GDM1 (cell line): ENCODE data around the gene RAD23A.
"Not testable (repeated sequence)": the region's sequence is repeated elsewhere in the genome, so short reads cannot be mapped to it uniquely, and the experiment has no call there.

ENCODE experiments used
- DNase-seq: peaks from one replicate; lab custom pipeline; 2025; lab: John Stamatoyannopoulos, UW

RAD23A gene

DNA sequence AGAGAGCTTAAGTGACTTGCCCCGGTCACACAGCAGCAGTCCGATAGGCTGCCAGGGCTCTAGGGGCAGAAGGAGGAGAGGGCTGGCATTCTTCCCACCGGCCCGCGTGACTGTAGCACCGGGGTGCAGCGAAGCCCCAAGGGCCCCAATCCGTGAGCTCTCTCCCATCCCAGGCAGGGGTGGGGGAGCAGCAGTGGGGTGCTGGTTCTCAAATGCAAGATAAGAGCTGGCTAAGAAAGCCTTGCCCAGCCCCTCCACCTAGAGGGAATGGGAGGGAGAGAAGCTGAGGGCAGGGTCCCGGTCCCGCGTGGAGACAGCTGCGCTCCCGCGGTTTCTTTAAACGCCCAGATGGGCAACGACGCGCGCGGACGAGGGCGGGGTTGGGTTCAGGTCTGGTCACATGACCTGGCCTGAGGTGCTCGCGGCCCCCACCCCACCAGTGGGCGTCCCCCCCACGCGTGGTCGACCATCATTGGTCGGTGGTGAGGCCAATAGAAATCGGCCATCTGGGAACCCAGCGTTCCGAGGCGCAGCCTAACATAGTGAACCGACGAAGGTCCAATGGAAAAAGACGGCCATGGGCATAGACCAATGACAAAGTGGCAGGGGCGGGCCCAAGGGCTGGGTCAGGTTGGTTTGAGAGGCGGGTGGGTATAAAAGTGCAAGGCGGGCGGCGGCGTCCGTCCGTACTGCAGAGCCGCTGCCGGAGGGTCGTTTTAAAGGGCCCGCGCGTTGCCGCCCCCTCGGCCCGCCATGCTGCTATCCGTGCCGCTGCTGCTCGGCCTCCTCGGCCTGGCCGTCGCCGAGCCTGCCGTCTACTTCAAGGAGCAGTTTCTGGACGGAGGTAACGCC is 7.5 kb upstream of the RAD23A start, which contains the start of gene CALR:
CALR (plus strand) TSS at position 683 of the 852 bp plus-strand sequence; CDS start at position 754, 71 bp downstream.
- DNase-seq, result peak; percentile 99

GRCh38 chr19:12938779-12939601 is 6.7 kb upstream of the RAD23A start:
- no peak for DNase-seq

GRCh38 chr19:12939975-12940423 is 5.7 kb upstream of the RAD23A start:
- no peak for DNase-seq

GRCh38 chr19:12940897-12941296 is 4.8 kb upstream of the RAD23A start:
- DNase-seq, result no peak

- no peak for DNase-seq
Measured at GRCh38 chr19:12943437-12944044, 2.1 kb upstream of the RAD23A start.

- DNase-seq, result no peak
Measured at GRCh38 chr19:12944104-12944674, 1.5 kb upstream of the RAD23A start.

DNA sequence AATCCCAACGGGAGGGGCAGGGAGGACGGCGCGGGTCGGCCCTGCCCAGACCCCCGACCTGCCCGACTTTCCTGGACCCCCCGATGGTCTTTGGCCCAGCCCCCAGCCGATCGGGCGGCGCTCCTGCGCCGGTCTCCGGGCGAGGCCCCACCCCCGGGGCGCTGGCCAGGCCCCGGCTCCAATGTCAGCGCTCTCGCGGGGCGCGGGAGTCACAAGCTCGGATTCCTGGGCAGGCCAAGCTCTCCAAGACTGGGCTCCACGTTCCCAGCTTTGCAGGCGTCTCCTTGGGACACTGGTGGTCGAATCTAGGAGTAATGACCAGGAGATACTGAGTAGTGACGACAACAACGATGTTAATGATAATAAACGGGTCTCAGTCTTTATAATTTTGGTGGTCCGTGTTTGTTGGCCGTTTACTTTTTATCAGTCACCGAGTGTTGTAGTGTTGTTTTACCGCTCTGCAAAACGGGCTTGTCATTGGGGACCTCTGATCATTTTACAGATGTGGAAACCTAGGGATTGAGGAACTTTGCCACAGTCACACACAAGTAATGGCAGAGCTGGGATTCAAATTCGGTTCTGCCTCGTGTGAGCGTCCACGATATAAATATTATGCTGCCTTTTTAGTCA is 545 bp downstream of the RAD23A start:
- DNase-seq, result no peak

- no peak for DNase-seq
Measured at GRCh38 chr19:12946731-12947496, 1.3 kb downstream of the RAD23A start.

GRCh38 chr19:12947702-12948611 is 2.3 kb downstream of the RAD23A start:
- DNase-seq, result no peak

DNA sequence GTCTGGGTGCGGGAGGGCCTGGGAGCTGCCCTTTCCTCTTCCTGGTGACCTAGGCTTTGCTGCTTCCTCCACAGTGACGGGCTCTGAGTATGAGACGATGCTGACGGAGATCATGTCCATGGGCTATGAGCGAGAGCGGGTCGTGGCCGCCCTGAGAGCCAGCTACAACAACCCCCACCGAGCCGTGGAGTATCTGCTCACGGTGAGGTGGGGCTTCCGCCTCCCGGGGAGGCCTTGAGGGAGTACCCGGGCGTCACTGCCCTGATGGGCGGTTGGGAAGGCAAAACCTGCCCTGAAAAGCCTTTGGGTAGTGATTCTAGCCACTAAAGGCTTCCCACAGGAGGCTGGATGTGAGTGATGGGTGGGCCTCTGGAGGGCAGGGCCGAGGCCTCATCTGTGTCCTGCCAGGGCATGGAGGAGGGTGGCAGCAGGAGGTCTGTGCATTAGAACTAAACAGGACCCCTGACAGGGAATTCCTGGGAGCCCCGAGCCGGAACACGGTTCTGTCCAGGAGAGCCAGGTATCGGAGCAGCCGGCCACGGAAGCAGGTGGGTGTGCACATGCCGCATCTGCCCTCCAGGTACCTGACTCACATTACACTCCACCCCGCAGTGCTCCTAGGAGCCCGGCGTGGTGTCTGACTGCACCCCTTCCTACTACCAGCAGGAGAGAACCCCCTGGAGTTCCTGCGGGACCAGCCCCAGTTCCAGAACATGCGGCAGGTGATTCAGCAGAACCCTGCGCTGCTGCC is 3.1 kb downstream of the RAD23A start:
- DNase-seq, result no peak

GRCh38 chr19:12949363-12950283 is 4.0 kb downstream of the RAD23A start:
- no peak for DNase-seq

DNA sequence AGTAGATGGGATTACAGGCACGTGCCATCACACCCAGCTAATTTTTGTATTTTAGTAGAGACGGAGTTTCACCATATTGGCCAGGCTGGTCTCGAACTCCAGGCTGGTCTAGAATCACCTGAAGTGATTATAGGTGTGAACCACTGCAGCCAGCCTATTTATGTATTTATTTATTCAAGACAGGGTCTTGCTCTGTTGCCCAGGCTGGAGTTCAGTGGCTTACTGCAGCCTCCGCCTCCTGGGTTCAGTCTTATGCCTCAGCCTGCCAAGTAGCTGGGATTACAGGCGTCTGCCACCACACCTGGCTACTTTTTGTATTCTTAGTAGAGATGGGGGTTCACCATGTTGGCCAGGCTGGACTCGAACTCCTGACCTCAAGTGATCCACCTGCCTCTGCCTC is 6.4 kb downstream of the RAD23A start:
- not testable (repeated sequence) for DNase-seq

DNA sequence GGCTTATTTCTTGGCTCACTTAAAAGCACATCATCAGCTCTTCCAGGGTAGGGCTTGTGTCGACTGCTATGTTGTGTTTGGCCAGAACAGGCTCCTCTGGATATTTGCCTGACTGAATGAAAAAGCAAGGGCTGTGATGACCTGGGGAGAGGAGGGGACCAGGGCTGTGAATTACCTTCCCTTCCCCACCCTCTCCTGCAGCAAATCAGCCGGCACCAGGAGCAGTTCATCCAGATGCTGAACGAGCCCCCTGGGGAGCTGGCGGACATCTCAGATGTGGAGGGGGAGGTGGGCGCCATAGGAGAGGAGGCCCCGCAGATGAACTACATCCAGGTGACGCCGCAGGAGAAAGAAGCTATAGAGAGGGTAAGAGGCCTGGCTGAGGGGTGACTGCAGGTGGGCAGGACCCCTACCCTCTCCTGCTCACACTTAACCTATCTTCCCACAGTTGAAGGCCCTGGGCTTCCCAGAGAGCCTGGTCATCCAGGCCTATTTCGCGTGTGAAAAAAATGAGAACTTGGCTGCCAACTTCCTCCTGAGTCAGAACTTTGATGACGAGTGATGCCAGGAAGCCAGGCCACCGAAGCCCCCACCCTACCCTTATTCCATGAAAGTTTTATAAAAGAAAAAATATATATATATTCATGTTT is 7.0 kb downstream of the RAD23A start:
- no peak for DNase-seq

- DNase-seq, result no peak
Measured at GRCh38 chr19:12953138-12953798, 7.6 kb downstream of the RAD23A start.

GRCh38 chr19:12953799-12954611 is 8.3 kb downstream of the RAD23A start:
- DNase-seq, result no peak

- no peak for DNase-seq
Measured at GRCh38 chr19:12954612-12954962, 8.9 kb downstream of the RAD23A start.
